Fibroblast of skin of right quadriceps (primary cell): ENCODE results near the gene DAPK1.

ENCODE experiments used
- DNase-seq: peaks from one replicate; pipeline ENCODE4 v3.0.0-alpha.2; 2013

The DAPK1 gene

DNA sequence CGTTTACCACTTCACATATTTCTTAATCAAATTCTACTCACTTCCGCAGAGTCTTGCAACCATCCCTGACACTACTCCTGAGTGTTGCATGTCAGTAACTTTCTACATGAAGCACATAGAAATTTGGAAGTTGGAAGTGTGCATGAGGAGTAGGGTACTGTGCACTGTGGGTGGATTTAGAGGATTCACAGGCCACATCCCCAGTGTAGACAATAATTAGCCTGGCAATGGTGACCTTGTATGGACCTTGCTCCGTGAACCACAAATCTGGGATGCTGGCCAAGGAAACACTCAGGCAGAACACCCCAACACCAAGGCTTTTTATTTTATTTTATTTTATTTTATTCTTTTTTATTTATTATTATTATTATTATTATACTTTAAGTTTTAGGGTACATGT is 253.8 kb downstream of the DAPK1 start:
- no peak for DNase-seq

DNA sequence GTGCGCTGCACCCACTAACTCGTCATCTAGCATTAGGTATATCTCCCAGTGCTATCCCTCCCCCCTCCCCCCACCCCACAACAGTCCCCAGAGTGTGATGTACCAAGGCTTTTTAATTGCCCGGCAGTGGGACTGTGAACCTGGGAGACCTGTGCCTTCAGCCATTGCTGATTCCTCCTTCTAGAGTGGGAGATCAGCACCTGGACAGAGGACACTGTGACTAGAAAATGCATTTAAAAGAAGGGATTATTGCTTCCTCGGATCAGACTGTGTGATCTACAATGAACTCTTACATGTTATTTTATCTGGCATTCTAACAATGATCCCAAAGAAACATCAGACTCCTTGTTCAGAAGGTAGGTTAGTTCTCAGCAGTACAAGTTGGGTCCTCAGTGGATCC is 254.2 kb downstream of the DAPK1 start:
- no peak for DNase-seq

- no peak for DNase-seq
Observed at GRCh38 chr9:87753313-87753712, 255.6 kb downstream of the DAPK1 start.
